Fibroblast of villous mesenchyme (primary cell): ENCODE measurements around the gene NDE1. TPM values are rescaled to one million over a fixed set of nuclear protein-coding genes. Genes with fewer than 3 reads are reported as not detected.

Experiments
- DNase-seq: peaks from one replicate; pipeline ENCODE4 v3.0.0-alpha.2; 2010; ENCODE audit warnings: low read depth
- H3K4me3 ChIP-seq: 2 replicates; pipeline ENCODE4 v1.5.1; 2011; ENCODE audit warnings: low read depth, mild to moderate bottlenecking, low read length
- CTCF ChIP-seq: IDR thresholded peaks from 2 replicates; pipeline ENCODE4 v1.5.1; 2012; ENCODE audit warnings: low read depth, mild to moderate bottlenecking, low read length; ENCODE audit not compliant: insufficient read depth
- total RNA-seq: library from RNA; depleted of rRNA; stranded (reverse); fragments of >200 nt; gene quantifications from 2 replicates; pipeline ENCODE4 v1.2.3, GENCODE V29; 2012

NDE1 gene
- total RNA-seq, 1 donor, result 43.2 TPM

GRCh38 chr16:15708096-15708495 lies 58.1 kb downstream of the NDE1 start:
- peak; percentile 69 for DNase-seq
- no peak for TF ChIP-seq CTCF
- H3K4me3 ChIP-seq, result no peak overlapping the region

- DNase-seq, result no peak
- no peak overlapping the region for H3K4me3 ChIP-seq
- TF ChIP-seq CTCF, result no peak
Observed at GRCh38 chr16:15708997-15709396, 59.0 kb downstream of the NDE1 start.

- H3K4me3 ChIP-seq, result no peak overlapping the region
- DNase-seq, result no peak
Observed at GRCh38 chr16:15714393-15715172, 64.5 kb downstream of the NDE1 start.

GRCh38 chr16:15715221-15715620 lies 65.2 kb downstream of the NDE1 start:
- no peak overlapping the region for H3K4me3 ChIP-seq
- no peak for TF ChIP-seq CTCF
- no peak for DNase-seq

More at GRCh38 chr16:15714393-15715172, 64.5 kb downstream of the NDE1 start:
- no peak for TF ChIP-seq CTCF

GRCh38 chr16:15716694-15717447 lies 66.8 kb downstream of the NDE1 start:
- DNase-seq, result no peak
- no peak overlapping the region for H3K4me3 ChIP-seq
- TF ChIP-seq CTCF, result no peak

GRCh38 chr16:15721018-15721417 lies 71.0 kb downstream of the NDE1 start:
- no peak overlapping the region for H3K4me3 ChIP-seq
- DNase-seq, result no peak
- no peak for TF ChIP-seq CTCF
